A549 (cell line): ENCODE results near the gene PHC1. TPM values are rescaled to one million over a fixed set of nuclear protein-coding genes. Genes with fewer than 3 reads are reported as not detected.
"Not testable (repeated sequence)": the region's sequence is repeated elsewhere in the genome, so short reads cannot be mapped to it uniquely, and the experiment has no call there.

ENCODE experiments used
- ATAC-seq, 2 experiments: fragments of 200-7000 bp in 1 of 2; fragments of >200 bp in 1 of 2; cut with Nextera tagmentation in 1 of 2; cut with Tn5 transposase in 1 of 2; 3 replicates each; pipeline versions ENCODE4 v1.8.0 to v1.9.1; 2018 to 2020; ENCODE audit warnings: mild to moderate bottlenecking in 1 of 2, moderate library complexity in 1 of 2
- CTCF ChIA-PET: fragments of 300-600 bp; sonication (Branson Sonifier 250); formaldehyde crosslinking; extraction: SDS; loops from one replicate; lab custom pipeline; 2021; ENCODE audit warnings: antibody characterized with exemption, inconsistent platforms; lab: Yijun Ruan, JAX
- POLR2A ChIA-PET: fragments of 350-600 bp; formaldehyde crosslinking; extraction: SDS; loops from one replicate; lab custom pipeline; 2021; ENCODE audit warnings: antibody characterized with exemption, inconsistent platforms; lab: Yijun Ruan, JAX
- DNase-seq, 2 experiments: peaks; one replicate each; pipeline versions ENCODE4 v3.0.0 to v3.0.0-alpha.2; 2011 to 2016; ENCODE audit warnings: low read depth in 1 of 2, low spot score in 1 of 2
- FAIRE-seq: peaks from 2 replicates; lab custom pipeline; 2011; peaks lifted over from hg19 to GRCh38; lab: Jason Lieb, UNC
- H3K27ac ChIP-seq, 2 experiments: fragments of >200 bp; sonication (Bioruptor Twin); formaldehyde crosslinking; 3 replicates each; pipeline ENCODE4 v1.5.1; 2016 to 2017
- H3K4me1 ChIP-seq: fragments of >200 bp; sonication (Bioruptor Twin); formaldehyde crosslinking; 3 replicates; pipeline ENCODE4 v1.6.1; 2016
- H3K4me2 ChIP-seq: fragments of >200 bp; sonication (Bioruptor Twin); formaldehyde crosslinking; 3 replicates; pipeline ENCODE4 v1.6.1; 2016
- H3K4me3 ChIP-seq: fragments of >200 bp; sonication (Bioruptor Twin); formaldehyde crosslinking; 3 replicates; pipeline ENCODE4 v1.5.1; 2016
- H3K9me3 ChIP-seq: fragments of >200 bp; sonication (Bioruptor Twin); formaldehyde crosslinking; 3 replicates; pipeline ENCODE4 v1.6.1; 2016
- CHD2 ChIP-seq: fragments of 150-350 bp; IDR thresholded peaks from 2 replicates; pipeline ENCODE4 v1.6.1; 2014; ENCODE audit warnings: low read length; ENCODE audit not compliant: partially characterized antibody
- CTCF ChIP-seq: fragments of >200 bp; sonication (Bioruptor Twin); formaldehyde crosslinking; IDR thresholded peaks from 3 replicates; pipeline ENCODE4 v1.5.1; 2016
- HOXB5 ChIP-seq: fragments of 250-450 bp; sonication (Bioruptor Pico); IDR thresholded peaks from 2 replicates; pipeline ENCODE4 v1.5.0; 2020; ENCODE audit warnings: mild to moderate bottlenecking, moderate library complexity
- JUN ChIP-seq, 2 experiments: fragments of >200 bp; sonication (Bioruptor Twin); formaldehyde crosslinking; IDR thresholded peaks; 2 replicates in 1 of 2; 3 replicates in 1 of 2; pipeline ENCODE4 v1.6.1; 2016 to 2017
- NPAS2 ChIP-seq: fragments of 250-450 bp; sonication (Bioruptor Pico); IDR thresholded peaks from 2 replicates; pipeline ENCODE4 v1.8.0; 2022; ENCODE audit warnings: mild to moderate bottlenecking, moderate library complexity, borderline replicate concordance
- PHF8 ChIP-seq: fragments of 200-600 bp; sonication (generic); IDR thresholded peaks from 2 replicates; pipeline ENCODE4 v1.6.1; 2016; ENCODE audit warnings: low read depth, mild to moderate bottlenecking, antibody characterized with exemption, moderate library complexity, borderline replicate concordance
- REST ChIP-seq: fragments of 200-600 bp; sonication (generic); IDR thresholded peaks from 2 replicates; pipeline ENCODE4 v1.6.1; 2016; ENCODE audit warnings: antibody characterized with exemption, mild to moderate bottlenecking, moderate library complexity
- ZSCAN20 ChIP-seq: fragments of 250-450 bp; sonication (Bioruptor Pico); IDR thresholded peaks from 2 replicates; pipeline ENCODE4 v1.8.0; 2022; ENCODE audit warnings: mild to moderate bottlenecking, moderate library complexity
- WGBS: methylation state at CpG from one replicate; pipeline ENCODE4 v1.1.6; 2017; ENCODE audit errors: missing lambda C conversion rate; 5-methylcytosine and 5-hydroxymethylcytosine counted together
- polyA minus RNA-seq: library from RNA; depleted of rRNA, polyadenylated mRNA; stranded (reverse); fragments of >200 nt; gene quantifications from 2 replicates; pipeline ENCODE4 v1.2.3, GENCODE V29; 2011; rRNA and poly(A)+ RNA removed
- polyA plus RNA-seq, 4 experiments: library from polyadenylated mRNA; depleted of rRNA in 3 of 4; stranded (reverse); fragments of >200 nt; fragmentation: RNase III in 1 of 4; extraction: RNeasy Plus Mini Kit Qiagen cat#74134 plus additional on column Dnase treatment in 1 of 4; gene quantifications; 2 replicates in 3 of 4; 3 replicates in 1 of 4; pipeline ENCODE4 v1.2.3, GENCODE V29; 2011 to 2017
- TF ChIP-seq, protein P1 (sequence below): IDR thresholded peaks from 2 replicates; pipeline ENCODE4 v1.6.1; 2012; ENCODE audit warnings: low read depth, borderline replicate concordance
- TF ChIP-seq, protein P2 (sequence below): fragments of 150-350 bp; IDR thresholded peaks from 2 replicates; pipeline ENCODE4 v1.6.1; 2014; ENCODE audit warnings: low read depth, mild to moderate bottlenecking, low read length

Gene PHC1
- polyA plus RNA-seq (2011; rRNA removed) (26.5 and 40.5 TPM in 2 replicates), polyA plus RNA-seq (2017; fragmentation: RNase III; extraction: RNeasy Plus Mini Kit Qiagen cat#74134 plus additional on column Dnase treatment) (10.6 to 12.6 TPM (median 11.2 TPM) in 3 replicates), polyA minus RNA-seq (30.9 and 33.5 TPM in 2 replicates)
- 13.8 and 17.9 TPM in 2 replicates for polyA plus RNA-seq (2012; cell fraction: cytosol; rRNA removed)
- polyA plus RNA-seq (2012; cell fraction: nucleus; rRNA removed): 38.6 and 42.8 TPM in 2 replicates

- DNase-seq (peak; percentile 70 to 76), ATAC-seq (peak; percentile 82 to 83)
- WGBS: 1% methylated on average over 19 of the region's 57 CpGs
- not testable (repeated sequence) for FAIRE-seq, H3K9me3 ChIP-seq
- POLR2A ChIA-PET: interaction anchor here (2.3 kb wide), 1 partner anchor 35 kb away, joined by 22 read pairs; the partner anchor contains the start of gene M6PR
- Histone ChIP-seq H3K4me3 (peak within 1 kb of the TSS; percentile 50), H3K4me1 (peaks cover 18% of the 10 kb centered on the region), H3K27ac (peak within 1 kb of the TSS; percentile 83 to 89), H3K4me2 (peak within 1 kb of the TSS; percentile 87)
- CTCF ChIA-PET: interaction anchor here (0.8 to 2.5 kb wide), 8 partner anchors 24 to 301 kb away, joined by 3 to 12 read pairs (median 4); partner anchors contain the start of genes AICDA and M6PR
- TF ChIP-seq JUN (IDR thresholded peaks at IDR 0.05) (peak in 1 of 2 experiments; percentile 48; a peak in 1 of 5 replicates), PHF8 (peak; percentile 68; the same call in 1 of the 2 replicates), CTCF (peak; percentile 21; the same call in 1 of the 3 replicates)
- TF ChIP-seq, protein P1, sequence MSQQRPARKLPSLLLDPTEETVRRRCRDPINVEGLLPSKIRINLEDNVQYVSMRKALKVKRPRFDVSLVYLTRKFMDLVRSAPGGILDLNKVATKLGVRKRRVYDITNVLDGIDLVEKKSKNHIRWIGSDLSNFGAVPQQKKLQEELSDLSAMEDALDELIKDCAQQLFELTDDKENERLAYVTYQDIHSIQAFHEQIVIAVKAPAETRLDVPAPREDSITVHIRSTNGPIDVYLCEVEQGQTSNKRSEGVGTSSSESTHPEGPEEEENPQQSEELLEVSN: peak; percentile 55; the same call in 1 of the 2 replicates
Measured at GRCh38 chr12:8914033-8914715, at the start of gene PHC1. PHC1 (plus strand) TSS chr12:8914509; CDS start chr12:8917678, 3,169 bp downstream.

- CTCF ChIA-PET: interaction anchor here (0.7 to 2.6 kb wide), 2 partner anchors 24 to 208 kb away, joined by 3 to 9 read pairs; no protein-coding TSS in a partner anchor
- 28% methylated on average over 2 of the region's 2 CpGs for WGBS
Measured at GRCh38 chr12:8866429-8866828, 47.9 kb upstream of the PHC1 start.

More at GRCh38 chr12:8866429-8866828, 47.9 kb upstream of the PHC1 start:
- DNase-seq (no peak), ATAC-seq (no peak), FAIRE-seq (no peak)
- H3K4me2 ChIP-seq: no peak overlapping the region
- H3K9me3 ChIP-seq: no peaks in the 10 kb centered on the region
- H3K4me1 ChIP-seq: no peaks in the 10 kb centered on the region
- no peak for TF ChIP-seq CHD2
- TF ChIP-seq, protein P2, sequence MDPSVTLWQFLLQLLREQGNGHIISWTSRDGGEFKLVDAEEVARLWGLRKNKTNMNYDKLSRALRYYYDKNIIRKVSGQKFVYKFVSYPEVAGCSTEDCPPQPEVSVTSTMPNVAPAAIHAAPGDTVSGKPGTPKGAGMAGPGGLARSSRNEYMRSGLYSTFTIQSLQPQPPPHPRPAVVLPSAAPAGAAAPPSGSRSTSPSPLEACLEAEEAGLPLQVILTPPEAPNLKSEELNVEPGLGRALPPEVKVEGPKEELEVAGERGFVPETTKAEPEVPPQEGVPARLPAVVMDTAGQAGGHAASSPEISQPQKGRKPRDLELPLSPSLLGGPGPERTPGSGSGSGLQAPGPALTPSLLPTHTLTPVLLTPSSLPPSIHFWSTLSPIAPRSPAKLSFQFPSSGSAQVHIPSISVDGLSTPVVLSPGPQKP: no peak
- no peak for TF ChIP-seq HOXB5
- TF ChIP-seq NPAS2 (CRISPR knock-in tag): no peak
- TF ChIP-seq PHF8: no peak
- no peak for TF ChIP-seq ZSCAN20 (CRISPR knock-in tag)
- TF ChIP-seq REST: no peak
- POLR2A ChIA-PET: no interaction called here
- no peak overlapping the region for H3K27ac ChIP-seq
- H3K4me3 ChIP-seq: no peak overlapping the region
